Gastroesophageal sphincter (tissue), 3 donors: ENCODE measurements around the gene GPR180.

ENCODE experiments used
- EP300 ChIP-seq: sonication (generic); formaldehyde crosslinking; IDR thresholded peaks from one replicate; pipeline ENCODE4 v1.6.1; 2017; ENCODE audit warnings: antibody characterized with exemption, mild to moderate bottlenecking
- POLR2A ChIP-seq, 2 donors: fragments of 450-650 bp; IDR thresholded peaks; one replicate each; pipeline ENCODE4 v1.6.1; 2017; ENCODE audit warnings: antibody characterized with exemption in 2 of 2, mild to moderate bottlenecking in 2 of 2, moderate library complexity in 1 of 2
- TF ChIP-seq, protein P1 (sequence below), 4 experiments: fragments of 200-600 bp in 2 of 4; fragments of 450-650 bp in 2 of 4; sonication (generic) in 1 of 4; IDR thresholded peaks; one replicate each; pipeline ENCODE4 v1.5.1; 2017 to 2019; ENCODE audit warnings: antibody characterized with exemption in 4 of 4, mild to moderate bottlenecking in 2 of 4, moderate library complexity in 2 of 4

DNA sequence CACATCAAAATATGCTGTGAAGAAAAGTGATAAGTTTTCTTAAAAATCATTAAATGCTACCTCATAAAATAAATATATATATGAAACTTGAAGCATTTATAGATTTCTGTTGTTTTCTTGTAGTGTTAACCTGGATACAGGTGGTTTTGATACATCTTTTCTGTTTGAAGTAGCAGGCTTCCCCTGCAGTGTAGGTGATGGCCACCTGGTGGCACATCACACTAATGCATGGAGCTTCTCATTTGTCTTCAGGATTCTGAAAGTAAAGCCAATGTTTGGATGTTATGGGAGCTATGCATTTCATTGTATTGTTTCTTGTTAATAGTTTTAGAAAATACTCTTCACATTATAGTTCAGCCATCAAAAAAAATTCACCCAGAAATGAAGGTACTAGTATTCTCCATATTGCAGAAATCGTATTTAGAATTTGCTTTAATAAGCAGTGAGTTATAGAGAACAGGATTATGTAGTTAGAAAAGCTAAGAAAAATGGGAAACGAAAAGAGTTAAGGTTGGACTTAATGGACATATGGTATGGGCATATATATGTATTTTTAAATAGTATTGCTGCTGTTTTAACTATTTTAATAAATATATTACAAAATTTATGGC lies 18.7 kb downstream of the GPR180 start:
- TF ChIP-seq, protein P1, sequence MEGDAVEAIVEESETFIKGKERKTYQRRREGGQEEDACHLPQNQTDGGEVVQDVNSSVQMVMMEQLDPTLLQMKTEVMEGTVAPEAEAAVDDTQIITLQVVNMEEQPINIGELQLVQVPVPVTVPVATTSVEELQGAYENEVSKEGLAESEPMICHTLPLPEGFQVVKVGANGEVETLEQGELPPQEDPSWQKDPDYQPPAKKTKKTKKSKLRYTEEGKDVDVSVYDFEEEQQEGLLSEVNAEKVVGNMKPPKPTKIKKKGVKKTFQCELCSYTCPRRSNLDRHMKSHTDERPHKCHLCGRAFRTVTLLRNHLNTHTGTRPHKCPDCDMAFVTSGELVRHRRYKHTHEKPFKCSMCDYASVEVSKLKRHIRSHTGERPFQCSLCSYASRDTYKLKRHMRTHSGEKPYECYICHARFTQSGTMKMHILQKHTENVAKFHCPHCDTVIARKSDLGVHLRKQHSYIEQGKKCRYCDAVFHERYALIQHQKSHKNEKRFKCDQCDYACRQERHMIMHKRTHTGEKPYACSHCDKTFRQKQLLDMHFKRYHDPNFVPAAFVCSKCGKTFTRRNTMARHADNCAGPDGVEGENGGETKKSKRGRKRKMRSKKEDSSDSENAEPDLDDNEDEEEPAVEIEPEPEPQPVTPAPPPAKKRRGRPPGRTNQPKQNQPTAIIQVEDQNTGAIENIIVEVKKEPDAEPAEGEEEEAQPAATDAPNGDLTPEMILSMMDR (IDR thresholded peaks at IDR 0.05): peak in 3 of 4 experiments; percentile 28 to 37 (median 32)
- TF ChIP-seq EP300 (no peak), POLR2A (IDR thresholded peaks at IDR 0.05) (no peak)
